GM19372 (cell line): Measurements from ENCODE around the gene PEX14.

Source experiments
- ATAC-seq: cut with Tn5 transposase; IDR thresholded peaks from one replicate; pipeline ENCODE4 v1.9.1; 2021; ENCODE audit warnings: mild to moderate bottlenecking, low read depth, moderate library complexity; ENCODE audit not compliant: unreplicated experiment

Gene PEX14

DNA sequence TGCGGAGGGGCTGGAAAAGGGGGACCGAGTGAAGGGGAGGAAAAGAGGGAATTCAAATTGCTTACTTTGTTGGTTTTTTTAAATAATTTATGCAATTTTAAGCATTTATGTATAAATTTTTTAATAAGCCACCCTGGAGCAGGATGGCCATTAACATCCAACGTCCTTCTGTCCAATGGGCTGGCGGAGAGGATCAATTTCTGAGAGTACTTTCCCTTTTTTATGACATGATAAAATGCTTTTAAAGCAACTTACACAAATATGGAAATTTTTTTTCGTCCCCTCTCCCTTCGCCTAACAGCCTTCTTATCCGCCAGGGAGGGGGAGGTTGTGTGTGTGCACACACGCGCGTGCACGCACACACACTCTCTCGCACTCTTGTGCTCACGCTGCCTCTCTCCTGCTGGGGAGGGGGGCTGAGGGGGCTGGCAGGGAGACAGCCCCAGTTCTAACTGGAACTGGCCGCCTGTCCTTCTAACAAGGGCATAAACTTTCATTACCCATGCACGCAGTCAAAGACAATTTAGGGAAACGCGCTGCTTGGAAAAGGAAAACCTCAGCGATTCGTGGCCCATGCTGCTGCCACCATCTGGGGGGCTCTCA, 198.5 kb downstream of the PEX14 start:
- no peak for ATAC-seq

DNA sequence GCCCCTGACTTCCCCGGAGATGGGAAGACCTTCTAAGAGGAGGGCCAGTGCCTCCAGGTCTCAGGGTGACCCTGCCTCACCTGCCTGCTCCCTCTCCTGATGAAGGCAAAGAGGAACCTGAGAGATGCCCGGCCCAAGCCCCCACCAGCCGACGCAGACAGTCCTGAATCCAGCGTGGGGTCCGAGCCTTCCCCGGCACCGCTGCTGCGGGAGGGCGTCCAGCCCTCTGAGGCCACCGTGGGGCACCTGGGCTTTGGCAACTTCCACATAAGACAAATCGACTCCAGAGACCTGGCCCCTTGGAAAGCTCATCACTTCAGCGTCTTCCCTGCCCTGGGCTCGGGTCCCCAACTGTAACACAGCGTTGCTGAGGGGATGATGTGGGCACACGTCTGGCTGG, 199.5 kb downstream of the PEX14 start:
- ATAC-seq = no peak

DNA sequence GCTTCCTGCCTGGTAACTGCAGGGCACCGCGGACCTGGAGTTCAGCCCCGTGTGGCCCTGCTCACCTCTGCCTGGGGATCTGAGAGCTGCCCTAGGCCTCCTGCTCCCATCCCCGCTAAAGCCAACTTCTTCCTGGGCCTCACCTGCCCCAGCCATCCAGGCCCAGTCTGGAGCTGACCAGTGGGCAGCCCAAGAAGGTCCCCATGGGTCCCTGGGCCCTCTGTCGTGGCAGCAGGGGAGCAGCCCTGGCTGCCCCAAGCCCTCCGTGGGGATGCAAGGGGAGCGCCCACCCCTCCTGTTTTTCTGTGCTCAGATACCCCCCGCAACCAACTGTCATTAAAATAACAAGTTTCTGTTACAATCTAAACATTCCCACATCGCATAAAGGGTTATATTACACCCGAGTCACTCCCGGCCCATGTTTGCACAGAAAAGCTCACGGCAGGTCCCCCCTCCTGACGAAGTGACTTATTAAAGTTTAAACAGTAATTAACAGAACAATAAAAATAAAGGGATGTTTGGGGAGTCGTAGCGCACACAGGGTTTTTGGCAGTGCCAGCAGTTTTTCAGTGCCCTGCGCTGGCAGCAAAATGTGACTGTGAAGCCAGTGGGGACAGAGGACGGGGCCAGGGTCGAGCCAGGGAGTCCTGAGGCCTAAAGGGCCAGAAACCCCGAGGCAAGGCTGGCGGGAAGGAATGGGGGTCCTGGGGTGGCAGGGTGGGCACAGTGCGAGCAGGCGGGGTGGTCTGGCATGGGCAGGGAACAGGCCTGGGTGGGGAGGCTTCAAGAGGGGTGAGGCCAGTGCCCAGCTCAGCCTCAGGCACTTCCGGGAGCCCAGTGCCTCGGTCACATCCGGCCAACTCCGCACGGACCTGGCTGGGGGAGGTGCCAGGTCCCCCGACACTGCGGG, 200.2 kb downstream of the PEX14 start:
- ATAC-seq = no peak

DNA sequence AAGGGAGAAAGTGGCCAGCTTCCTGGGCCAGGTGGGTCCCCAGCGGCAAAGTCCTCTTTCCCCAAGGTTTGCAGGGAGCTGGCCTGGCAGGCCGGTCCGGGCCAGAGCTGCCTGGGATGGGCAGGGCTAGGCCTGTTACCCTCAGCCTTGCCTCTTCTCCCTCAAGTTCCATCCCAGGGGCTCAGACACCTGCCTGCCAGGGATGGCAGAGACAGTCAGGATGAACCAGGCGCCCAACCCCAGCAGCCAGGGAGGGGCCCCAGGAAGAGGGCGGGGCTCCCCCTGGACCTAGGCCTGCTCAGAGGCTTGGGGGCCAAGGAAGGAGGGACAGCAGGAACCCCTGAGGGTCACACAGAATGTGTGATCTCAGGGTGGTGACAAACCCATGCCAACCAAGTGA, 201.1 kb downstream of the PEX14 start:
- ATAC-seq = no peak

DNA sequence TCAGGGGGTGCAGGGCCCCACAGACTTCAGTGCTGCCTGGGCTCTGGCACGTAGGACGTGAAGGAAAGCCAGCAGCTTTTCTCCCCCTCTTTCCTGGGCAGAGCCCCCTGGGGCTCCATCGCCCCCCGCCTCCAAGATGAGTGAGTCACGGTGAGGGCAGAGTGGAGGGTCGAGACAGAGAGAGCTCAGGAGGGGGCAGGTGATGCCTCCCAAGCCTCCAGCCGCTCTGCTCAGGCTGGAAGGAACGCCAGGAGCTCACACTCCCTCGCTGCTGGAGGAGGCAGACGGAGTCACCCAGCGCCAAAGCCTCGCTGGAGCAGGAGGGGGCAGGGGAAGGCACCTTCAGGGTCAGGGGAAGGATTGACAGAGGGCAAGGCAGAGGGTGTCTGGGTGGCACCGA, 202.2 kb downstream of the PEX14 start:
- ATAC-seq = no peak

DNA sequence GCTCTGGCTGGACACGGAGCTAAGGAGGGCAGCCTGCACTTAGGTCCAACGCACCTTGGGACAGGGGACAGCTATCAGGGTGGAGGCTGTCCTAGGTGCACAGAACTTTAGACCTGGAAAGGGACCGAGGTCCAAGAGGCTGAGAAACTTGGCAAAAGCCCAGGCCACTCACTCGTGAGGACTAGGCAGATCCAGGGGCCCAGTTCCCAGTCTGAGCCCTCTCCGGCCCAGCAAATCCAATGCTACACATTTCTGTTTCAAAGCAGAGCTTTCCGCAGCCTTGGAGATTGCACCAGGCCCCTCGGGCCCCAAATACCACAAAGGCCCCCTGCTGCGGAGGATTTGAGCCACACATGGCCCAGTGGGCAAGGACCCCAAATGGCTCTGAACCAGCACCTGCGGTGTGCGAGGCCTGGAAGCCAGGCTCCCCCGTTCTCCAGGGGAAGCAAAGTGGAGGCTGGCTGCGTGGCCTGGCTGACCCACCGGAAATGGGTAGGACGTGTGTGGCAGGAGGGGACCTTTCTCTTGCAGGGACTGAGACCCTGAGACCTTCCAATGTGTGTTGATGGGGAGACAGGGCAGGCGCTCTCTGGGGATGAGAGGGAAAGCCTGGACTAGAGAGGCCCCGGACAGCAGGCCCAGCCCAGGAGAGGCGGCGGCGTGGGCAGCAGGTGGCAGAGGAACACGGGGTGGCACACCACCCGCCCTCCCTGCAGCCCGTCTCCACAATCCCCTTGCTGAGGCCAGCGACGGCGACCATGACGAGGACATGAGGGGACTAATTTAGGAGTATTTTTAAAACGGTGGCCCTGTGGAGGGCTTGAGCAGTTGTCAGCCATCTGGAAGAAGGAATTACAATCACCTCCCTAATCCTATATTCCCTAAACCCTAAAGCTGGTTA, 203.0 kb downstream of the PEX14 start:
- no peak for ATAC-seq

DNA sequence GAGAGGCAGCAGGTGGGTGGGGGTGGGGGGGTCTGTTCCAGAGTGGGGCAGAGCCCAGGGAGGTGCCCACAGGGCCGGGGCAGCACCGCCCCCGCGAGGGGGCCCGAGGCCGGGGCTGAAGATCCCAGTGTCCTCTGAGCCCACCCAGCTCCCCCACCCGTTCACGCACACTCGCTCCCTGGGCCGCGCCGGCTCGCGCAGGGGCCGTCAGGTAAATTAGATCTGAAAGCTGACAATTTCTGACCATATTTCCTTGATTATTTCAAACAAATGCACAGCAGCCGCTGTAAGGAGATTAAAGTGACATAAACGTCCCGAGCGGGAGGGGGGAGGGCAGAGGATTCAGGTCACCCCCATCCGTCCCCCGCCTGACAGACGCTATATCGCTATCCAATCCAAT, 203.7 kb downstream of the PEX14 start:
- no peak for ATAC-seq

DNA sequence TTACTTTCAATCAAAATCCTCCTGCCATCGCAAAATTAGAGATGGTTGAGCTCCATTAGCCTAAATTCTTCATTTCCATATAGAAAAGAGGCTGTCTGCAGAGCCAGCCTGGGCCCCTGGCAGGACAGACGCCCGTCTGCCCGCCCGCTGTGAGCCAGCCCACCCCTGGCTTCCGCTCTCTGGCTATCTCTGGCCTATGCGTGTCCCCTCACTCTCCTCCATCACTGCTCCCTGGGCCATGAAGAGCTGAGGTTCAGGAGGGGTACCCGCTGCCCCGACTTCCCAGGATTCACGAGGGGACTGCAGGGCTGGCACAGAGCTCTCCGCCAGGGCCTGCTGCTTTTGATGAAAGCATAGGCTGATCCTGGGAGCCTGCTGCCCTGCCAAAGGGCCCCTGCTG, 204.1 kb downstream of the PEX14 start:
- no peak for ATAC-seq

DNA sequence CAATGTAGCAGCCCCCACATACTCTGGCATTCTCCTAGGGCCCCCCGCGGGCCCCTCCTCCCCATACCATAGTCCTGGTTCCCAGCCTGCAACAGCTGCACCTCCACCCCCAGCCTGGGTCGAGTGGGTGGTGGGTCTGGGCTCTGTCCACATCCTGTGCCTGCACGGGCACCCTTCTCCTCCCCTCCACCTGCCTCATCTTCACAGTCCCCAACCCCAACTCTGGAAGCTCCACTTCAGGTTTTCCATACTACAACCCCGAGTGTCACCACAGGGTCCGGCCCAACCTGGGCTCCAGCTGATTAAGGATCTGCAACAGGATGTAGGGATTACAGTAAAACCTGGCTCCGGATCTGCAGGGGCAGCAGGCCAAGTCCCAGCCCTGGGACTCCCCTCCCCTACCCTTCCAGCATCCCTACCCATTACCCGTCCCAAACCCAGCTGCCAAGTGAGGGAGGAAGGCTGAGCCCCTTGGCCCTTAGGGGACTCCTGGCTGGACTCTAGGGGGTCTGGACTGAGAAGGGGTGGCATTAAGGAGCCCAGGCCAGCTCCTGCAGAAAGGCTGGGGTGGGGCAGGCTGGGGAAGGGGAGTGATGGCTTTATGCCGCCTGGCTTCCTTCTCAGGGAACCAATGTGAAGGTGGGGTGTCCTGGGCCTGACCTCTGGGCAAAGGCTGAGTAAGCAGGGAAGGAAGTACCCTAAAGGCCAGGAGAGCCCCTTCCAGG, 204.9 kb downstream of the PEX14 start:
- no peak for ATAC-seq
